SU-DHL-6 (cell line): ENCODE measurements around the gene AXDND1.
"Not testable (repeated sequence)": the region's sequence is repeated elsewhere in the genome, so short reads cannot be mapped to it uniquely, and the experiment has no call there.

Experiments used
- H2AFZ ChIP-seq: fragments of 200-600 bp; sonication (generic); 2 replicates; pipeline ENCODE4 v1.6.1; 2014; ENCODE audit warnings: low read depth, mild to moderate bottlenecking, moderate library complexity, mixed read lengths, antibody characterized with exemption, low read length; ENCODE audit not compliant: severe bottlenecking
- H3F3A ChIP-seq: fragments of 200-600 bp; shearing (Covaris generic); 2 replicates; pipeline ENCODE4 v1.6.0; 2016; ENCODE audit warnings: antibody characterized with exemption, mild to moderate bottlenecking; ENCODE audit not compliant: insufficient read depth
- H3K27ac ChIP-seq: fragments of 200-600 bp; sonication (generic); 2 replicates; pipeline ENCODE4 v1.5.1; 2016; ENCODE audit warnings: low read depth, mild to moderate bottlenecking, low read length, moderate library complexity, mixed read lengths
- H3K27me3 ChIP-seq: fragments of 200-600 bp; sonication (generic), shearing (Covaris generic); 2 replicates; pipeline ENCODE4 v1.6.0; 2014; ENCODE audit warnings: mild to moderate bottlenecking, low read length
- H3K36me3 ChIP-seq: fragments of 200-600 bp; sonication (generic); 2 replicates; pipeline ENCODE4 v1.6.1; 2014; ENCODE audit warnings: mild to moderate bottlenecking, low read length, mixed read lengths
- H3K4me2 ChIP-seq: fragments of 300-600, 200-600 bp; shearing (Covaris generic), sonication (generic); 2 replicates; pipeline ENCODE4 v1.6.0; 2014; ENCODE audit warnings: low read length, low read depth, mild to moderate bottlenecking; ENCODE audit not compliant: poor library complexity, severe bottlenecking
- H3K4me3 ChIP-seq: fragments of 200-600 bp; sonication (generic); 2 replicates; pipeline ENCODE4 v1.5.1; 2014; ENCODE audit warnings: antibody characterized with exemption, low read length, mild to moderate bottlenecking, mixed read lengths; ENCODE audit not compliant: insufficient read depth, poor library complexity, severe bottlenecking
- H3K79me2 ChIP-seq: fragments of 200-600 bp; sonication (generic); 2 replicates; pipeline ENCODE4 v1.6.1; 2014; ENCODE audit warnings: mild to moderate bottlenecking, low read length, moderate library complexity; ENCODE audit not compliant: insufficient read depth
- H3K9ac ChIP-seq: fragments of 200-600 bp; sonication (generic); 2 replicates; pipeline ENCODE4 v1.7.0; 2014; ENCODE audit warnings: mild to moderate bottlenecking, low read length
- H3K9me2 ChIP-seq: fragments of 200-600 bp; sonication (generic); replicated peaks from 2 replicates; pipeline ENCODE4 v1.6.1; 2014; ENCODE audit warnings: low read length; ENCODE audit not compliant: insufficient read depth
- H3K9me3 ChIP-seq: fragments of 200-600 bp; sonication (generic); 2 replicates; pipeline ENCODE4 v1.6.1; 2014; ENCODE audit warnings: low read length, mixed read lengths; ENCODE audit not compliant: insufficient read depth
- H4K20me1 ChIP-seq: fragments of 200-600 bp; sonication (generic); 2 replicates; pipeline ENCODE4 v1.6.1; 2014; ENCODE audit warnings: low read depth, mild to moderate bottlenecking, antibody characterized with exemption, low read length, moderate library complexity, mixed read lengths
- CTCF ChIP-seq: fragments of 200-600 bp; sonication (generic); IDR thresholded peaks from one replicate; pipeline ENCODE4 v1.5.1; 2017; ENCODE audit warnings: antibody characterized with exemption, mild to moderate bottlenecking, low read length, moderate library complexity; ENCODE audit not compliant: insufficient read depth, poor library complexity, severe bottlenecking
- EZH2phosphoT487 ChIP-seq: fragments of 200-600 bp; sonication (generic), shearing (Covaris generic); conservative IDR thresholded peaks from 2 replicates; pipeline ENCODE4 v1.6.1; 2018; ENCODE audit warnings: mild to moderate bottlenecking, antibody characterized with exemption, low read length, moderate library complexity, mixed read lengths

The AXDND1 gene

GRCh38 chr1:179510038-179510437 lies 144.3 kb downstream of the AXDND1 start:
- no peaks in the 10 kb centered on the region for H3F3A ChIP-seq
- H2AFZ ChIP-seq = no peak overlapping the region
- no peak for TF ChIP-seq CTCF
- TF ChIP-seq EZH2phosphoT487 = no peak
- H3K79me2 ChIP-seq = no peaks in the 10 kb centered on the region
- H3K9me3 ChIP-seq = no peaks in the 10 kb centered on the region
- H3K36me3 ChIP-seq = no peaks in the 10 kb centered on the region
- H3K9ac ChIP-seq = no peak overlapping the region
- no peaks in the 10 kb centered on the region for H3K9me2 ChIP-seq
- H4K20me1 ChIP-seq = no peaks in the 10 kb centered on the region
- H3K27me3 ChIP-seq = no peaks in the 10 kb centered on the region
- no peak overlapping the region for H3K4me3 ChIP-seq
- H3K4me2 ChIP-seq = peak overlapping the region; percentile 29
- peak overlapping the region; percentile 49 for H3K27ac ChIP-seq

GRCh38 chr1:179516976-179517705 lies 151.4 kb downstream of the AXDND1 start:
- Histone ChIP-seq H3F3A (no peaks in the 10 kb centered on the region), H3K27ac (no peak overlapping the region), H3K9ac (no peak overlapping the region), H2AFZ (no peak overlapping the region), H3K9me2 (no peaks in the 10 kb centered on the region), H3K36me3 (no peaks in the 10 kb centered on the region), H3K4me2 (no peak overlapping the region), H3K9me3 (no peaks in the 10 kb centered on the region), H3K27me3 (no peaks in the 10 kb centered on the region), H4K20me1 (no peaks in the 10 kb centered on the region), H3K4me3 (no peak overlapping the region), H3K79me2 (no peaks in the 10 kb centered on the region)
- TF ChIP-seq CTCF (no peak), EZH2phosphoT487 (no peak)

- not testable (repeated sequence) for H3F3A ChIP-seq, H3K79me2 ChIP-seq, H2AFZ ChIP-seq, H3K27me3 ChIP-seq, H4K20me1 ChIP-seq, H3K4me3 ChIP-seq, H3K9ac ChIP-seq, H3K9me3 ChIP-seq, H3K4me2 ChIP-seq, H3K27ac ChIP-seq, H3K36me3 ChIP-seq, H3K9me2 ChIP-seq
These were observed 152.8 kb downstream of the AXDND1 start for GRCh38 chr1:179518544-179518943.

GRCh38 chr1:179529482-179530195 lies 163.9 kb downstream of the AXDND1 start:
- no peak overlapping the region for H3K4me3 ChIP-seq
- H3K9me2 ChIP-seq = no peaks in the 10 kb centered on the region
- no peaks in the 10 kb centered on the region for H3K79me2 ChIP-seq
- H3K9me3 ChIP-seq = no peaks in the 10 kb centered on the region
- no peak overlapping the region for H2AFZ ChIP-seq
- no peak overlapping the region for H3K4me2 ChIP-seq
- no peaks in the 10 kb centered on the region for H3K36me3 ChIP-seq
- no peak overlapping the region for H3K27ac ChIP-seq
- H4K20me1 ChIP-seq = no peaks in the 10 kb centered on the region
- no peak for TF ChIP-seq CTCF
- TF ChIP-seq EZH2phosphoT487 = no peak
- H3K27me3 ChIP-seq = no peaks in the 10 kb centered on the region
- H3K9ac ChIP-seq = no peak overlapping the region
- no peaks in the 10 kb centered on the region for H3F3A ChIP-seq
